HG02610 (cell line): ENCODE results near the gene MPRIP.

ENCODE experiments used
- ATAC-seq: cut with Tn5 transposase; IDR thresholded peaks from one replicate; pipeline ENCODE4 v1.9.1; 2021; ENCODE audit warnings: mild to moderate bottlenecking, moderate library complexity; ENCODE audit not compliant: unreplicated experiment

Gene MPRIP

GRCh38 chr17:17141860-17142552, 99.7 kb downstream of the MPRIP start:
- no peak for ATAC-seq

- ATAC-seq, result no peak
Observed at GRCh38 chr17:17142556-17142955, 100.3 kb downstream of the MPRIP start.

- ATAC-seq, result no peak
Observed at GRCh38 chr17:17143501-17143900, 101.2 kb downstream of the MPRIP start.

- no peak for ATAC-seq
Observed at GRCh38 chr17:17144061-17144460, 101.8 kb downstream of the MPRIP start.

GRCh38 chr17:17144916-17145665, 102.8 kb downstream of the MPRIP start:
- no peak for ATAC-seq

GRCh38 chr17:17146786-17147406, 104.6 kb downstream of the MPRIP start:
- no peak for ATAC-seq

GRCh38 chr17:17147821-17148220, 105.6 kb downstream of the MPRIP start:
- ATAC-seq, result no peak

GRCh38 chr17:17149520-17150447, 107.5 kb downstream of the MPRIP start:
- ATAC-seq, result peak; percentile 16

- peak; percentile 46 for ATAC-seq
Observed at GRCh38 chr17:17150448-17150800, 108.2 kb downstream of the MPRIP start.

GRCh38 chr17:17151055-17151454, 108.8 kb downstream of the MPRIP start:
- no peak for ATAC-seq

- no peak for ATAC-seq
Observed at GRCh38 chr17:17151541-17151940, 109.3 kb downstream of the MPRIP start.

- ATAC-seq, result no peak
Observed at GRCh38 chr17:17151962-17152361, 109.7 kb downstream of the MPRIP start.

- ATAC-seq, result no peak
Observed at GRCh38 chr17:17152385-17152784, 110.1 kb downstream of the MPRIP start.

GRCh38 chr17:17153071-17153470, 110.8 kb downstream of the MPRIP start:
- no peak for ATAC-seq

- ATAC-seq, result no peak
Observed at GRCh38 chr17:17153709-17154108, 111.5 kb downstream of the MPRIP start.

- ATAC-seq, result no peak
Observed at GRCh38 chr17:17154556-17154955, 112.3 kb downstream of the MPRIP start.

- ATAC-seq, result no peak
Observed at GRCh38 chr17:17154981-17155380, 112.7 kb downstream of the MPRIP start.

GRCh38 chr17:17155568-17155967, 113.3 kb downstream of the MPRIP start:
- ATAC-seq, result no peak

GRCh38 chr17:17156107-17156506, 113.8 kb downstream of the MPRIP start:
- no peak for ATAC-seq

- no peak for ATAC-seq
Observed at GRCh38 chr17:17156511-17156910, 114.3 kb downstream of the MPRIP start.

- ATAC-seq, result no peak
Observed at GRCh38 chr17:17157041-17157440, 114.8 kb downstream of the MPRIP start.
